Effector CD8-positive, alpha-beta T cell (primary cell): Measurements from ENCODE around the gene NFKB1.

Experiments used
- DNase-seq: peaks from one replicate; lab custom pipeline; 2025; lab: John Stamatoyannopoulos, UW

NFKB1 gene

GRCh38 chr4:102624505-102624904, 123.3 kb downstream of the NFKB1 start:
- no peak for DNase-seq

GRCh38 chr4:102625232-102625930, 124.2 kb downstream of the NFKB1 start:
- DNase-seq: peak; percentile 14

GRCh38 chr4:102627831-102628523, 126.8 kb downstream of the NFKB1 start:
- no peak for DNase-seq

- no peak for DNase-seq
These were observed 128.5 kb downstream of the NFKB1 start for GRCh38 chr4:102629673-102630072.

- DNase-seq: no peak
These were observed 130.5 kb downstream of the NFKB1 start for GRCh38 chr4:102631616-102632015.

GRCh38 chr4:102632241-102633065, 131.3 kb downstream of the NFKB1 start:
- DNase-seq: no peak

- DNase-seq: no peak
These were observed 131.9 kb downstream of the NFKB1 start for GRCh38 chr4:102633100-102633499.

GRCh38 chr4:102637391-102637790, 136.2 kb downstream of the NFKB1 start:
- no peak for DNase-seq

- no peak for DNase-seq
These were observed 137.5 kb downstream of the NFKB1 start for GRCh38 chr4:102638621-102639020.

GRCh38 chr4:102639598-102639997, 138.4 kb downstream of the NFKB1 start:
- DNase-seq: no peak

GRCh38 chr4:102640669-102641068, 139.5 kb downstream of the NFKB1 start:
- no peak for DNase-seq

- no peak for DNase-seq
These were observed 140.6 kb downstream of the NFKB1 start for GRCh38 chr4:102641793-102642192.

GRCh38 chr4:102642631-102643298, 141.6 kb downstream of the NFKB1 start:
- no peak for DNase-seq

- no peak for DNase-seq
These were observed 146.0 kb downstream of the NFKB1 start for GRCh38 chr4:102647117-102647516.

- DNase-seq: no peak
These were observed 156.0 kb downstream of the NFKB1 start for GRCh38 chr4:102657206-102657605.

GRCh38 chr4:102663073-102663472, 161.9 kb downstream of the NFKB1 start:
- DNase-seq: no peak

GRCh38 chr4:102665527-102665926, 164.4 kb downstream of the NFKB1 start:
- DNase-seq: no peak
